HG03196 (cell line): Measurements from ENCODE around the gene PKD1L1.
A peak's percentile ranks its signal among the peaks of the same experiment; 100 is the strongest.
"Not testable (repeated sequence)": the region's sequence is repeated elsewhere in the genome, so short reads cannot be mapped to it uniquely, and the experiment has no call there.

Source experiments
- ATAC-seq: cut with Tn5 transposase; IDR thresholded peaks from one replicate; pipeline ENCODE4 v1.9.1; 2021; ENCODE audit not compliant: unreplicated experiment

The PKD1L1 gene, protein sequence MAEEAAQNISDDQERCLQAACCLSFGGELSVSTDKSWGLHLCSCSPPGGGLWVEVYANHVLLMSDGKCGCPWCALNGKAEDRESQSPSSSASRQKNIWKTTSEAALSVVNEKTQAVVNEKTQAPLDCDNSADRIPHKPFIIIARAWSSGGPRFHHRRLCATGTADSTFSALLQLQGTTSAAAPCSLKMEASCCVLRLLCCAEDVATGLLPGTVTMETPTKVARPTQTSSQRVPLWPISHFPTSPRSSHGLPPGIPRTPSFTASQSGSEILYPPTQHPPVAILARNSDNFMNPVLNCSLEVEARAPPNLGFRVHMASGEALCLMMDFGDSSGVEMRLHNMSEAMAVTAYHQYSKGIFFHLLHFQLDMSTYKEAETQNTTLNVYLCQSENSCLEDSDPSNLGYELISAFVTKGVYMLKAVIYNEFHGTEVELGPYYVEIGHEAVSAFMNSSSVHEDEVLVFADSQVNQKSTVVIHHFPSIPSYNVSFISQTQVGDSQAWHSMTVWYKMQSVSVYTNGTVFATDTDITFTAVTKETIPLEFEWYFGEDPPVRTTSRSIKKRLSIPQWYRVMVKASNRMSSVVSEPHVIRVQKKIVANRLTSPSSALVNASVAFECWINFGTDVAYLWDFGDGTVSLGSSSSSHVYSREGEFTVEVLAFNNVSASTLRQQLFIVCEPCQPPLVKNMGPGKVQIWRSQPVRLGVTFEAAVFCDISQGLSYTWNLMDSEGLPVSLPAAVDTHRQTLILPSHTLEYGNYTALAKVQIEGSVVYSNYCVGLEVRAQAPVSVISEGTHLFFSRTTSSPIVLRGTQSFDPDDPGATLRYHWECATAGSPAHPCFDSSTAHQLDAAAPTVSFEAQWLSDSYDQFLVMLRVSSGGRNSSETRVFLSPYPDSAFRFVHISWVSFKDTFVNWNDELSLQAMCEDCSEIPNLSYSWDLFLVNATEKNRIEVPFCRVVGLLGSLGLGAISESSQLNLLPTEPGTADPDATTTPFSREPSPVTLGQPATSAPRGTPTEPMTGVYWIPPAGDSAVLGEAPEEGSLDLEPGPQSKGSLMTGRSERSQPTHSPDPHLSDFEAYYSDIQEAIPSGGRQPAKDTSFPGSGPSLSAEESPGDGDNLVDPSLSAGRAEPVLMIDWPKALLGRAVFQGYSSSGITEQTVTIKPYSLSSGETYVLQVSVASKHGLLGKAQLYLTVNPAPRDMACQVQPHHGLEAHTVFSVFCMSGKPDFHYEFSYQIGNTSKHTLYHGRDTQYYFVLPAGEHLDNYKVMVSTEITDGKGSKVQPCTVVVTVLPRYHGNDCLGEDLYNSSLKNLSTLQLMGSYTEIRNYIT (N-terminal part only)

DNA sequence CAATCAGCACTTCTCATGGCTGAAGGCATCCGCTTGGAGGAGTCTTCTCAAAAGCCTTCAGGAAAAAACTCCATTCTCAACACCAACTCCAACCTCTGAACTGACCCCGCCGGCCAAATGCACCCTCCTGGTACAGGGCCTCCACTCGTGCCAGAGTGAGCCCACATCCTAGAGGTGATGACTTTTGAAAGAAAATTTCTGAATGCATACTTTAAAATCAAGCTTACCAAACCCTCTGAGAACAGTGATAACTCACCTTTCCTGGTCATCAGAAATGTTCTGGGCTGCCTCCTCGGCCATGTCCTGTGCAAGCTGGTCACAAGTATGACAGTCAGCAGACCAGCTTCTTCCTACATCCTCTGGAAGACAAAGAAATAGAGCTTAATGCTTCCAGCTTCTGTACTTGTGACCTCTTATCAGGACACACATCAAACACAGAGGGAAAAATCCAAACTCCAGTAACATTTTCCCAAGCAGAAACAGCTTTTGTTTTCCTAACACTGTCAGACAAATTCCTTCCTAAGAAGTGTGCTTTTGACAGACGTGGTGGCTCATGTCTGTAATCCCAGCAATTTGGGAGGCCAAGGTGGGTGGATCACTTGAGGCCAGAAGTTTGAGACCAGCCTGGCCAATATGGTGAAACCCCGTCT lies at the start of gene PKD1L1:
Gene PKD1L1 (minus strand): TSS at position 326 of the 650 bp plus-strand sequence. CDS start 26 bp downstream, at position 300.
- ATAC-seq = no peak

DNA sequence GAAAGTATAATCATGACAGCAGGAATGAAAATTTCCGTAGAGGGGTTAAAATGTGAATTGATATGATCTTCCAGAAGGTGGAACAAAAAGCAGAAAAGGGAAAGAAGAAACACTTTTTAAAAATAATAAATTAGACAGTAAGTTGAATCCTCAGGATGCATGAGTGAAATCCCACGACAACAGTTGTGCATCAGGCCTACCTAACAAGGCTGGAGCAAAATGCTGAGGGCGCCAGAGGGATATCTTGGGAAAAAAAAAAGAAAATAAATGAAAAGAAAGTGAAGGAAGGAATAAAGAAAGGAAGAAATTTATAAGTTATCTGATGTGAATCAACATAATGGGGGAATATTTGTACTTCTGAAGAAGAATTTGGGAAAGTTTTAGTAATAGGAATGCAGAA lies 44.2 kb upstream of the PKD1L1 start:
- no peak for ATAC-seq

DNA sequence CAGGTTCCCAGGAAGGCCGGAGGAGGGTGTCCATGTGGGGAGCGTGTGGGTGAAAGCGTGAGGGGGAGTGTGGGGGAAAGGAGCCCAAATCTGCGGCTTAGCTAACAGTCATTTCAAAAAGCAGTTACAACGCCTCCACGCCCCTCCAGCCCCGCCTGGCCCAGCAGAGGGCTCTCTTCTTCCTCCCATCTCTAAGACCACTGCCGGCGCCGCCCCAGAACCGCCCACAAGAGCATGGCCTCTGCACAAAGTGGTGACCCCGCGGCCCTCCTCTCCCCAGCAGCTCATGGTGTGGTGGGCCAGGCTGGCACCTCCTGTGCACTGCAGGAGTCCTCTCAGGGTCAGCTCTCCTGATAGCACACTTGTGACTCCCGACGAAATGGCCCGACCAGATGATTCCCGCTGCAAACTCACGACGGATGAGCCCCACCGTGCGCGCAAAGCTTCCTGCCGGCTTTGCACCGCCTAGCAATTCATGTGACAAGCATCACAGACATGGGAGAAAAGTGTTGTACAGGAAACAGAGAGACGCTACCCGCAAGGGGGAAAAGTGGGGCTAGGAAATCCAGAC lies 43.6 kb upstream of the PKD1L1 start:
- ATAC-seq = peak; percentile 99

DNA sequence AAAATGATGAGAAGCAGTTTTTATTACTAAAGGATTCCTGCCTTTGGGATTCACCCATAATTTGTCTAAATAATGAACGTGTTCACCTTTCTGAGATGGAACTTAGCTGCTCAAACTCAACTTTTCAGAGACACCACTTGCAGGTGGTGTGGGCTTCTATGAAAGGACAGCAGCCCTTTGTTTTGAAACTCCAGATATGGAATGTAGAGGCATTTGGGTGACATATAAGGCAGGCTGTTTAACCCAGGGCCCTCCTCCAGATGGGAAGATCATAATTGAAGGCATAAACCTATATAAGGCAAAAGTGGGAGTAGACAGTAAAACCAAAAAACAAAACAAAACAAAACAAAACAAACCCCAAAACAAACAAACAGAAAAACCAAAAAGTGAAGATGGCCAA lies 43.0 kb upstream of the PKD1L1 start:
- no peak for ATAC-seq

DNA sequence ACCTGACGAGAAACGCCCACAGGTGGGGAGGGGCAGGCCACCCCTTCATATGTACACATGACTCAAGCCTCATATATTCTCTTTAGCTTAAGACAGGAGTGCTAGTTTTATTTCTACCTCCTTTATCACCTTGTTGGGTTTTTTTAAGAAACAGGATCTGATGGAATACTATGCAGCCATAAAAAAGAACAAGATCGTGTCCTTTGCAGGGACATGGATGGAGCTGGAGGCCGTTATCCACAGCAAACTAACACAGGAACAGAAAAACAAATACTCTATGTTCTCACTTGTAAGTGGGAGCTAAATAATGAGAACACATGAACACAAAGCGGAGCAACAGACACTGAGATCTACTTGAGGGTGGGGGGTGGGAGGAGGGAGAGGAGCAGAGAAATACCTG lies 42.3 kb upstream of the PKD1L1 start:
- ATAC-seq = no peak

DNA sequence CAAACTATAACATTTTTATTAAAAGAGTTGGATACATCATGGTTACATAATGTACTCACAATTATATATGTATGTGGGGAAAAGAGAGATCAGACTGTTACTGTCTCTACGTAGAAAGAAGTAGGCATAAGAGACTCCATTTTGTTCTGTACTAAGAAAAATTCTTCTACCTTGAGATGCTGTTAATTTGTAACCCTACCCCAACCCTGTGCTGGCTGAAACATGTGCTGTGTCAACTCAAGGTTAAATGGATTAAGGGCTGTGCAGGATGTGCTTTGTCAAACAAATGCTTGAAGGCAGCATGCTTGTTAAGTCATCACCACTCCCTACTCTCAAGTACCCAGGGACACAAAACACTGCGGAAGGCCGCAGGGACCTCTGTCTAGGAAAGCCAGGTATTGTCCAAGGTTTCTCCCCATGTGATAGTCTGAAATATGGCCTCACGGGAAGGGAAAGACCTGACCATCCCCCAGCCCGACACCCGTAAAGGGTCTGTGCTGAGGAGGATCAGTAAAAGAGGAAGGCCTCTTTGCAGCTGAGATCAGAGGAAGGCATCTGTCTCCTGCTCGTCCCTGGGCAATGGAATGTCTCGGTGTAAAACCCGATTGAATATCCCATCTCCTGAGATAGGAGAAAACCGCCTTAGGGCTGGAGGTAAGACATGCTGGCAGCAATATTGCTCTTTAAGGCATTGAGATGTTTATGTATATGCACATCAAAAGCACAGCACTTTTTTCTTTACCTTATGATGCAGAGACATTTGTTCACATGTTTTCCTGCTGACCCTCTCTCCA lies 41.5 kb upstream of the PKD1L1 start:
- not testable (repeated sequence) for ATAC-seq

DNA sequence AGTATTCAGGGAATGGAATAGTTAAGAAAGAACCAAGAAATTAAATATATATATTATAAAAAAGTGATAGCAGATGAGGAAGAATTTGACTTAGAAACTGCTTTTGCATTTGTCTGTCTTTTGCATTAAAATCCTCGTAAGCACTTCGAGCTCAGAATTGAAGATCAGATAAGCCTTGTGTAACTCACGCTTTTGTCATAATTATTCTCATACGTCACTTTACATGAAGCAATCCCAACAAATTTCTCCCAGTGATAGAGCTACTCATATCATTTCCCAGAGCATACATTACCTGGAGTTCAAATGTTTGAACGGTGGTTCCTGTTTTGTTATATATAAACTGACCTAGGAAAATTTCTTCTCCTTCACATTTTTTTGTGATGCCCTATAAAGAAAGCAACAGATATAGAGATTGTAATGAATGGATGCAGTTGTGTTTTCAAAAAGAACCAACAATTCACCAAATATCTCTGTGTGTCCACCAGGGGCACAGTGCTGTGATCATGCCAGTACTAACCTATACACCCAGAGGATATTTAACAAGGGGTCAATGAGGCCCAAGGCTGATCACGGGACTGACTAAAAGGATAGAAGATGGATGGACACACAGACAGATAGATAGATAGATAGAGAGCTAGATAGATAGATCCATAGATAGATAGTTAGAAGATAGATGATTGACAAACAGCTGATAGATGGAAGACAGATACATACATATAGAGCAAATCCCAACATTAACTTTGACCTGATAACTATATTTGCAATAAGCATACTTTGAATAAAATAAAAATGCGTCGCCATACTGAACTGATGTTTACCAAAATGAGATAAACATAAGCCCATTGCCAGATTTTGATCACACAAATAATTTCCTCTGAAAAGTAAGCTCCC lies 40.5 kb upstream of the PKD1L1 start:
- no peak for ATAC-seq

DNA sequence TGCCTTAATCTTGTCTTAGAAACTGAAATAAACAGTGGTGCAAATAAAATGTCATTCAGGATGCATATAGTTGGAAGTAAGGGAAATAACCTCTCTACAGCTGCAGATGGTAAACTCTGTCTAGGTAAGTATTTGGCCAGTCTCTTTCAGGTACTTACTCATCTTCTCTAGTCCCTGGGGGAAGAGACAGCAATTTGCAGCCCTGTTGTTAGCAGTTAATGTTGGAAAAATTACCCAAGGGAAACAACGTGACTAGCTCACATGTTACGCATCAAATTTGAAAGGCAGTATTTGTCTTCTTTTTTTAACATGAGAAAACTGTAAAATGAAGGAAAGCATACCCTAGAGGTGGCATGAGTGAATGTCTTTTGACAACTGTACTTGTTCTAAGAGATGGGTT lies 34.3 kb upstream of the PKD1L1 start:
- ATAC-seq = no peak

DNA sequence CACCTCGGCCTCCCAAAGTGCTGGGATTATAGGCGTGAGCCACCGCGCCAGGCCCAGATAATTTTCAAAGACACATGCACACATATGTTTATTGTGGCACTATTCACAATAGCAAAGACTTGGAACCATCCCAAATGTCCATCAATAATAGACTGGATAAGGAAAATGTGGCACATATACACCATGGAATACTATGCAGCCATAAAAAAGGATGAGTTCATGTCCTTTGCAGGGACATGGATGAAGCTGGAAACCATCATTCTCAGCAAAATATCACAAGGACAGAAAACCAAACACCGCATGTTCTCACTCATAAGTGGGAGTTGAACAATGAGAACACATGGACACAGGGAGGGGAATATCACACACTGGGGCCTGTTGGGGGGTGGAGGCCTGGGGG lies 32.4 kb upstream of the PKD1L1 start:
- not testable (repeated sequence) for ATAC-seq

DNA sequence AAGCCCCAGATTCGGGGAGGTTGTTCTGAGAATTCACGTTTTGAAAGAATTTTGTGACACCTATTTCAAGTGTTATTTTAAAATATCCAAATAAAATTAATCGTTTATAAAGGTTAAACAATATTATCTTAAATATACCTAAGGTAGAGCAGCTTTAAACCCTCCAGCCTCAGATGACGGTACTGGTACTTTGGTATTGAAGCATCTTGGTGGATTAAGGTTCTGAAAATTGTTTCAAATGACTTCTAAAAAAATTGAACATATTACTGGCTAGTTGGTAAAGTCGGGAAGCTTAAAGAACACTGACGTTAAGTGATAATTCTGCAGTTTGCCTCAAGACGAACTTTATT lies 31.5 kb upstream of the PKD1L1 start:
- no peak for ATAC-seq

DNA sequence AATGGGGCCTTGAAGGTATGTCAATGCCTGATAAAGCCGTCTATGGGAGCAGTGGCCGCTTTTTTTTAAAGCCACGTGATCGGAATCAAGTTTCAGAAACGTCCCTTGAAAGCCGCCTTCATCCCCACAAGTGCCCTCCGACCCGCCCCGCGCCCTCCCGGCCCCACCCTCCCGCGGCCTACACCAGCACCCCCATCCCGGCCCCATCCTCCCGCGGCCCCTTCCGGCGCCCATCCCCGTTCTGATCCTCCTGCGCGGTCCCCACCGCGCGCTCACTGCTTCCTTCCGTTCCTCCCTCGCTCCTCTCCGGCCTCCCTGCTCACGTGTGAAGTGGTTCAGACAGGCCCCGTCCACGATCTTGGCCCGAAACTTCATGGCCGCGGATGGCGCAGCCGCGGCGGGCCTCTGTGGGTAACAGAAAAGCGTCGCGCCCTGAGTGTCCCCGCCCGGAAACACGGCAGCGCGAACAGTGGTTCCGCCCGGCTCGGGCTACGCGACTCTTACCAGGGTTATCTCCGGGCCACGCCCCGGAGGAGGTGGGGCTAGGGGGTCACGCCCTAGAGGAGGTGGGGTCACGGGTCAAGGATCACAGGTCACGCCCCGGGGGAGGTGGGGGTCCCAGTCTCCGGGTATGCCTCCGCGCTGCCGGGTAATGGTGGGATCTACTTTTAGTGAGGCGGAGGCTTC lies 31.0 kb upstream of the PKD1L1 start, which contains the start of gene HUS1:
Gene HUS1 (minus strand): TSS at position 471 of the 687 bp plus-strand sequence. CDS start 96 bp downstream, at position 375.
- ATAC-seq = peak; percentile 99

DNA sequence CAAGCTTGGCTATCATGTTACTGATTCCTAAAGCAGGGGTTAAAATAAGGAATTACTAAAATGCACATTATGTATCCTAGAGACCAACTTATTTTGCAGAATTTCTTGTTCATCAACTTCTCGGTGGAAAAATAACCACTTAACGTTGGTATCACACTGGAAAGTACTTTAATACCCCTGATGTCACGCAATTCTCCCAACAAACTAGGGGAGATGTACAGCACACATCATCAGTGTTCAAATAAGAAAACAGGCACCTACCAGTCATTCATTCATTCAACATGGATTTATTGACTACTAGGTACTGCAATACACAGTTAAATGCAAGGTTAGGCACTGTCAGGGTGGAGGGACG lies 30.5 kb upstream of the PKD1L1 start:
- no peak for ATAC-seq

DNA sequence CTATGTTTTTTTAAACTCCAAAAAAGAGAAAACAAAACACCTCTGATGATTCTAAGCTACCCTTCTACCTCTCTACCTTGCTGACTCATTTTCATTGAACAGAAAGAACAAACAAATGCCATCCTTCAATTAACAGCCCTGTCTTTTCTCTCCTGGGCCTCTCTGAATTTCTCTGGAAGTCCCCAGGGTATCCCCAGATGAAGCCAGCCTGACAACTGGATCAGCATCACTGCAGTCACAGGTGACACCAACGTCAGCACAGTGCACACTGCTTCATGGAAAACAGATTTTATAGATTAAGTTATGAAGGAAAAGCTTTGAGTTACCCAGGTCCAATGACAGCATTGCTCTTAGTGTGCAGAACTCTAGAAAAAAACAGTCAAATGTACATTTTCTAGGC lies 25.5 kb upstream of the PKD1L1 start:
- no peak for ATAC-seq

DNA sequence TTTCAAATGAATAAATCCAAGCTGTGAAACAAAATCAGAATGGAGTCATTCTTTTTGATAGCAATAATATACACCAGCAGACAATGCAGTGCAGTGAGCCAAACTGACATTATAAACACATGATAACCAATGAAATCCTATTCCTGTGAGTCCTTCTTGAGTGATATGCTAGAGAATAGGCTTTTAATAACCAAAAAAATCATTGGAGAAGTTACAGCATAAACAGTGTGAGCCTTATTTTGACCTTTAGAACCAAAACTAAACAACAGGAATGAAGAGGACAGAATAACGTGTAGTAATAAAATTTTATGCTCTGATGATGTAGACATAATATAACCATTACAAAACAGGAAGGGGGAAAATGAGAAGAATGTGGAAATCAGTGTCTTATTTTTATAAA lies 22.5 kb upstream of the PKD1L1 start:
- ATAC-seq = no peak

DNA sequence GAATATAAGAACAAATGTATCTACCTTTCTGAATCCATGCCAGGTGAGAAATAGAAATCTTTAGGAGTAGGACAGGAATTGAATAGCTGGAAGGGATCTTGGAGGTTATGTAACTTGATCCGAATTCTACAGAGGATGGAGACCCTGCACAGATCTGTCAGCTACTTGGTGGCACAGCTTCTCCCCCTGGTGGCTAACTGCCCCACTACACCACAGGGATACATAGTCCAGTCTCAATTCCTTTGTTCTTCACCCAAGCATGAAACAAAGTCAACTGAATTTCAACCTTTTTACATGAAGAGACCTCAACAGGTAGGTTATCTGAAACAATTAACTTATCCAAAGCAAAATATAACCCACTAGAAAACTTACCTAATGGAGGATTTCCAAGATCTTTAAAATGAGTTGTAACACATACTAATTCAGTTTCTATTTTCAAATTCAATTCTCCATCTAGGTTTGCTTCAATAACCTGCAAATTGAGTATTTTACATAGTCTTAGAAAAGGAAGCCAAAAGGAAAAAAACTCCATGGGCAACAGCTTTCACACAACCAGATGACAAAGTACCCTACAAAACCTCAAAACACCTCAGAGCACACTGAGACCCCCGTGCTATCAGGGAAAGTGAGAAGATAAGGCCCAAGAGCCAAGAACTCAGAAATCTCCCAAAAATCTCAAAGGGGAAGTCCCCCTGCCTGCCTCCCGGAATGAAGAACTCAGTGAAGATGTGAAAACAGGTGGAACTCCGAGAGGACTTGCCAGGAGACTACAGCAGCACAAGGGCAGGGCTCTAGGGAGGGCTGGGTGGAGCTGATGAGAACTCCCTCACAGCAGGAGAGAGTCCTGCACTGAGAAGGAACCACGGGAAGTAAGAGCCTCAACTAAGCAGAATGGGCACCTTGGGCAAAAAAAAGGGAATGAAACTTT lies 20.8 kb upstream of the PKD1L1 start:
- peak; percentile 57 for ATAC-seq

DNA sequence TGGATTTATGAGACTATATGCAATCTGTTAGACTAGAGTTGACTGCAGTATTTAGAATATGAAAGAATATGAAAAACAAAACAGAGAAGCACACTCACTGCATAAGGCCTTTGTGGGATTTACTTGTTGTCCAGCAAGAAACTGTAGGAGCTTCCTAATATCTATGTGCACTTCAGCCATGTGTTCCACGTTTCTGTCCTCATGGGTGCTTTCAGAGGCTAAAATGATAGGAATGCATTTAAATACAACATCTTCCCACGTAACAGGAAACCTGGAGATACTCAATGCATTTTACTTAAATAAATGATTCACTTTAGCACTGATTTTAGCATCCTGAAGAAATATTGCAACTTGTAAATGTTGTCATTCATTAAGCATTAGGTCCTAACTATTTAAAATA lies 19.4 kb upstream of the PKD1L1 start:
- ATAC-seq = no peak

DNA sequence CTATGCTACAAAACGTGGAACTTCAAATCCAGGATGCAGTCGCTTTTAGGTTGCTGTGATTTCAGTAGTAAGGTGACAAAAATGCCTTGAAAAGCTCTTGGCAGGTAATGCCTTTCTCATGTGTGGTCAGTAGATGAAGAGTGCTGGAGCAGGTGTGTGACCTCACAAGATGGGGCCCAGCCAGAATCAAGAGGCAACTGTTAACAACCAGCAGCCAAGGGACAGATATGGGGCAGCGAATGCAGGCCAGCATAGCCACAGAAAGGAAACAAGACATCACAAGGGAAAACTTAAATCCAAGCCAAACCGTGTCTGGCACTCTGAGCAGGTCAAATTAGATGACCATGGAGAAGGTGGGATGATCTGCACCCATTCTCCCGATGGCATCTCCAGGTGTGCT lies 18.9 kb upstream of the PKD1L1 start:
- no peak for ATAC-seq
